Measurements from ENCODE around the gene SPATA12. TPM values are rescaled to one million over a fixed set of nuclear protein-coding genes. Genes with fewer than 3 reads are reported as not detected.

Gene SPATA12
- total RNA-seq, 1 donor from 2014 or later = 0.15 TPM

GRCh38 chr3:57073628-57074027 is 13.2 kb downstream of the SPATA12 start:
- DNase-seq (ENCODE audit: low spot score) = no peak
- Mint-ChIP-seq H3K27ac (ENCODE audit: unreplicated experiment) (no peak overlapping the region), H3K4me1 (ENCODE audit: unreplicated experiment) (no peaks in the 10 kb centered on the region), H3K9me3 (ENCODE audit: unreplicated experiment) (no peaks in the 10 kb centered on the region), H3K27me3 (ENCODE audit: unreplicated experiment) (peaks cover 9% of the 10 kb centered on the region), H3K4me3 (ENCODE audit: unreplicated experiment) (no peak overlapping the region), H3K36me3 (ENCODE audit: low read depth, unreplicated experiment) (no peaks in the 10 kb centered on the region)
- no peak for TF ChIP-seq CTCF (IDR thresholded peaks at IDR 0.05; ENCODE audit: unreplicated experiment)

- H3K4me3 Mint-ChIP-seq (ENCODE audit: unreplicated experiment) = no peak overlapping the region
- H3K4me1 Mint-ChIP-seq (ENCODE audit: unreplicated experiment) = no peaks in the 10 kb centered on the region
- TF ChIP-seq CTCF (IDR thresholded peaks at IDR 0.05; ENCODE audit: unreplicated experiment) = no peak
- no peaks in the 10 kb centered on the region for H3K36me3 Mint-ChIP-seq (ENCODE audit: low read depth, unreplicated experiment)
- H3K27ac Mint-ChIP-seq (ENCODE audit: unreplicated experiment) = no peak overlapping the region
- DNase-seq (ENCODE audit: low spot score) = no peak
- H3K9me3 Mint-ChIP-seq (ENCODE audit: unreplicated experiment) = no peaks in the 10 kb centered on the region
- H3K27me3 Mint-ChIP-seq (ENCODE audit: unreplicated experiment) = peaks cover 9% of the 10 kb centered on the region
These were observed 13.7 kb downstream of the SPATA12 start for GRCh38 chr3:57074135-57074534.

DNA sequence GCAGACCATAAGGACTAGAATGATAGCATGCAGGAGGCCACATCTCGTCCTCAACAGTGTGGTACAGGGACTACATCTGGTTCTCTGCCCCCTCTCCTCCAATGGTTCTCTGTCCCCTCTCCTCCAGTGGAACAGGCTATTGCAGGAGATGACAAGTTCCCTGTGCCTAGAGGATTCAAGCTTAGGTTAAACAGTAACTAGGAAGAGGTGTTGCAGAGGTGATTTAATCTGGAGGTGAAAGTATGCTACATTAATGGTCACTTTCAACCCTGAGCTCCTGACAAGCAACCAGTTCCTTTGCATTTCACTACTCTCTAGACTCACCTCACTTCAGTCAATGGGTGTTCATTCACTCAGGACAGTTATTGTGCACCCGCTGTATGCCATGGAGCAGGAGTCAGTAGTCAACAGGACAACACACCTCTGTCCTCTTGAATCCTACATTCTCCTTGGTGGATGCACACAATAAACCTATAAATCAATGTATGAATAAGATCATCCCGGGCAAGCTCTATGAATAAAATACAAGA is 16.0 kb downstream of the SPATA12 start:
- Mint-ChIP-seq H3K4me1 (ENCODE audit: unreplicated experiment) (no peaks in the 10 kb centered on the region), H3K27ac (ENCODE audit: unreplicated experiment) (no peak overlapping the region), H3K9me3 (ENCODE audit: unreplicated experiment) (no peaks in the 10 kb centered on the region), H3K36me3 (ENCODE audit: low read depth, unreplicated experiment) (no peaks in the 10 kb centered on the region), H3K27me3 (ENCODE audit: unreplicated experiment) (peaks cover 9% of the 10 kb centered on the region), H3K4me3 (ENCODE audit: unreplicated experiment) (peak overlapping the region; percentile 23)
- DNase-seq (ENCODE audit: low spot score) = no peak
- no peak for TF ChIP-seq CTCF (IDR thresholded peaks at IDR 0.05; ENCODE audit: unreplicated experiment)

DNA sequence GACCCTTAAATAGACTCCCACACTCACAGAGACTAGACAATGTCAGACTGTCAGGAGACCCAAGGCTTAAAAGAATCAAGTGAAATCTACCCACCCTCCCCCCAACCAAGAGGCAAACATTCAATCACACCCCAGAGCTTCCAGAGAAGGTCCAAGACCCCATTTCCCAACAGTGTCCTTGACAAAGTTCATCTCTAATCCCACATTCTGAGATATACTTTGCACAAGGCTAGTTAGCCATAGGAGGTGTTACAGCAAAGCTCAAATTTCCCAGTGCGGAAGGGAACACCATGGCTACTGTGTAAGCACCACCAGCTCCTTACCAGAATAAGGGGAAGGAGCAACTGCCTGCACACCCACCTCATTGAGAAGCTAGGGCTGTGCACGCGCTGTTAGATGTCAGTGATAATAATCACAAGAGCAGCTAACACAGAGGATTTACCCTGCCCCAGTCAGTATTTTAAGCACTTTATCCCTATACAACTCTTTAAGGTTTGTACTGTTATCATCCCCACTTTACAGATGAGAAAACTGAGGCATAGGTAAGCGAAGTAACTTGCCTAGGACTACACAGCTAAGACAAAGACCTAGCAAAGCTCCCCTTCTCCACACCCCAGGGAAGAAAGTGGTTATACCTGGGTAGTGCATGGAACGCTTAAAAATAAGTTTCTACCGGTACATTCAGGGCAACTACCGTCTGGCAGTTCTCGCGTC is 17.3 kb downstream of the SPATA12 start:
- Mint-ChIP-seq H3K9me3 (ENCODE audit: unreplicated experiment) (no peaks in the 10 kb centered on the region), H3K27ac (ENCODE audit: unreplicated experiment) (no peak overlapping the region), H3K36me3 (ENCODE audit: low read depth, unreplicated experiment) (no peaks in the 10 kb centered on the region), H3K4me1 (ENCODE audit: unreplicated experiment) (no peaks in the 10 kb centered on the region), H3K4me3 (ENCODE audit: unreplicated experiment) (peak overlapping the region; percentile 68), H3K27me3 (ENCODE audit: unreplicated experiment) (peaks cover 9% of the 10 kb centered on the region)
- no peak for DNase-seq (ENCODE audit: low spot score)
- no peak for TF ChIP-seq CTCF (IDR thresholded peaks at IDR 0.05; ENCODE audit: unreplicated experiment)

DNA sequence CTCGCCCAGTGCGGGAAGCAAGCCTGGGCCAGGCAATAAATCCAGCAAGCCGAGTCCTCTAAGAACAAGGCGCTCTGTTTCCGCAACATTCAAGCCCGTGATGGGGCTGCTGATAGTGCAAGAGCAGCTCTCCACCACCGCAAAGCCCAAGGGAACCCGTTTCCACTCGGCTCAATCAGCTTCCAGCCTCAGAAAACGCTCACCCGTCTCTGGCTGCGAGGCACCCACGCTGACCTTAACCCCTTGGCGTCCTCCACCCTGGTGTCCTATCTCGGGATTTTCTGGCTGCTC is 17.8 kb downstream of the SPATA12 start:
- H3K4me3 Mint-ChIP-seq (ENCODE audit: unreplicated experiment) = peak overlapping the region; percentile 15
- TF ChIP-seq CTCF (IDR thresholded peaks at IDR 0.05; ENCODE audit: unreplicated experiment) = no peak

More for the DNA sequence above, 17.8 kb downstream of the SPATA12 start:
- H3K4me1 Mint-ChIP-seq (ENCODE audit: unreplicated experiment) = no peaks in the 10 kb centered on the region
- H3K9me3 Mint-ChIP-seq (ENCODE audit: unreplicated experiment) = no peaks in the 10 kb centered on the region
- H3K27me3 Mint-ChIP-seq (ENCODE audit: unreplicated experiment) = peaks cover 9% of the 10 kb centered on the region
- no peaks in the 10 kb centered on the region for H3K36me3 Mint-ChIP-seq (ENCODE audit: low read depth, unreplicated experiment)
- H3K27ac Mint-ChIP-seq (ENCODE audit: unreplicated experiment) = no peak overlapping the region
- DNase-seq (ENCODE audit: low spot score) = peak; percentile 43
